Measurements from ENCODE around the gene HDAC4. TPM values are rescaled to one million over a fixed set of nuclear protein-coding genes. Genes with fewer than 3 reads are reported as not detected.
A peak's percentile ranks its signal among the peaks of the same experiment; 100 is the strongest.

Gene HDAC4
- total and polyA plus RNA-seq, 12 donors, result 3.7 to 40.0 (median 25.5) TPM

GRCh38 chr2:239343946-239344856, 56.6 kb downstream of the HDAC4 start:
- H3K27ac ChIP-seq, result no peak overlapping the region
- 94% methylated on average over 23 of the region's 23 CpGs for WGBS, 2 donors
- ATAC-seq, result no peak

GRCh38 chr2:239343460-239343859, 57.4 kb downstream of the HDAC4 start:
- peaks cover 0 to 27% (median 9%) of the 10 kb centered on the region in 9 donors for H3K4me1 ChIP-seq

More at GRCh38 chr2:239343946-239344856, 56.6 kb downstream of the HDAC4 start:
- DNase-seq, result no peak
- no peak for TF ChIP-seq CTCF (IDR thresholded peaks at IDR 0.05)
- H3K4me1 ChIP-seq, result peaks cover 0 to 29% (median 8%) of the 10 kb centered on the region in 9 donors
- H3K4me3 ChIP-seq, result no peak overlapping the region
- peaks cover 0 to 9% (median 0%) of the 10 kb centered on the region in 9 donors for H3K36me3 ChIP-seq
- intact Hi-C loops (cut with DNase I), result loop anchor here in 1 of 10 donors (5.0 kb wide), 1 partner anchor 48 kb away; no protein-coding TSS in a partner anchor
- no peaks in the 10 kb centered on the region for H3K27me3 ChIP-seq
- peaks cover 0 to 4% (median 0%) of the 10 kb centered on the region in 11 donors for H3K9me3 ChIP-seq

GRCh38 chr2:239341840-239342239, 59.0 kb downstream of the HDAC4 start:
- no peak for TF ChIP-seq CTCF (IDR thresholded peaks at IDR 0.05)
- H3K9me3 ChIP-seq, result peaks cover 0 to 4% (median 0%) of the 10 kb centered on the region in 11 donors
- H3K27me3 ChIP-seq, result no peaks in the 10 kb centered on the region
- WGBS, 2 donors, result 91 to 96% methylated on average over 2 of the region's 2 CpGs
- intact Hi-C loops (cut with DNase I), result loop anchor here in 1 of 10 donors (5.0 kb wide), 1 partner anchor 50 kb away; no protein-coding TSS in a partner anchor
- H3K27ac ChIP-seq, result no peak overlapping the region
- no peak overlapping the region for H3K4me3 ChIP-seq
- H3K4me1 ChIP-seq, result peaks cover 0 to 37% (median 22%) of the 10 kb centered on the region in 9 donors
- no peaks in the 10 kb centered on the region for H3K36me3 ChIP-seq
- ATAC-seq, result no peak
- peak in 1 of 2 donors; percentile 0 for DNase-seq

More at GRCh38 chr2:239343460-239343859, 57.4 kb downstream of the HDAC4 start:
- Histone ChIP-seq H3K27ac (no peak overlapping the region), H3K27me3 (no peaks in the 10 kb centered on the region), H3K4me3 (no peak overlapping the region), H3K9me3 (peaks cover 0 to 4% (median 0%) of the 10 kb centered on the region in 11 donors), H3K36me3 (peaks cover 0 to 3% (median 0%) of the 10 kb centered on the region in 9 donors)
- TF ChIP-seq CTCF (IDR thresholded peaks at IDR 0.05), result no peak
- DNase-seq (no peak), ATAC-seq (no peak)
- intact Hi-C loops (cut with DNase I), result loop anchor here in 1 of 10 donors (5.0 kb wide), 1 partner anchor 49 kb away; no protein-coding TSS in a partner anchor
- WGBS, 2 donors, result 97 to 98% methylated on average over 10 of the region's 10 CpGs

- H3K27me3 ChIP-seq, result no peaks in the 10 kb centered on the region
- ATAC-seq, result no peak
- H3K36me3 ChIP-seq, result no peaks in the 10 kb centered on the region
- peak in 1 of 2 donors; percentile 0 for DNase-seq
- TF ChIP-seq CTCF (IDR thresholded peaks at IDR 0.05), result no peak
- WGBS, 2 donors, result 82% methylated on average over 8 of the region's 8 CpGs
- H3K27ac ChIP-seq, result no peak overlapping the region
- H3K4me3 ChIP-seq, result no peak overlapping the region
- intact Hi-C loops (cut with DNase I), result loop anchor here in 1 of 10 donors (5.0 kb wide), 1 partner anchor 51 kb away; no protein-coding TSS in a partner anchor
- peaks cover 0 to 36% (median 22%) of the 10 kb centered on the region in 9 donors for H3K4me1 ChIP-seq
- H3K9me3 ChIP-seq, result peaks cover 0 to 4% (median 0%) of the 10 kb centered on the region in 11 donors
Observed at GRCh38 chr2:239341146-239341732, 59.6 kb downstream of the HDAC4 start.
